H1 (cell line): ENCODE measurements around the gene CACNA1E. TPM values are rescaled to one million over a fixed set of nuclear protein-coding genes. Genes with fewer than 3 reads are reported as not detected.

Experiments used
- CTCF ChIA-PET: fragments of 300-600 bp; sonication (Branson Sonifier 250); formaldehyde crosslinking; loops from one replicate; lab custom pipeline; 2021; ENCODE audit not compliant: partially characterized antibody; lab: Charles Lee
- POLR2A ChIA-PET: fragments of 300-600 bp; sonication (Branson Sonifier 250); formaldehyde crosslinking; loops from one replicate; lab custom pipeline; 2021; ENCODE audit warnings: inconsistent platforms; ENCODE audit not compliant: partially characterized antibody; lab: Charles Lee
- DNase-seq, 2 experiments: peaks; one replicate each; pipeline versions ENCODE4 v3.0.0 to v3.0.0-alpha.2; 2010 to 2022; ENCODE audit warnings: low spot score in 2 of 2, low read depth in 1 of 2, mixed read lengths in 1 of 2
- FAIRE-seq: peaks from 2 replicates; lab custom pipeline; 2011; peaks lifted over from hg19 to GRCh38; lab: Jason Lieb, UNC
- H2AFZ ChIP-seq: 2 replicates; pipeline ENCODE4 v1.8.1; 2012; ENCODE audit warnings: low read length, inconsistent platforms
- H2AK5ac ChIP-seq: 2 replicates; pipeline ENCODE4 v1.6.1; 2013; ENCODE audit warnings: low read depth, low read length
- H2BK120ac ChIP-seq: replicated peaks from 2 replicates; pipeline ENCODE3; 2013; ENCODE audit warnings: low read depth, low read length, inconsistent platforms
- H2BK12ac ChIP-seq: 2 replicates; pipeline ENCODE4 v1.6.1; 2013; ENCODE audit warnings: low read depth, low read length
- H2BK15ac ChIP-seq: 2 replicates; pipeline ENCODE4 v1.6.1; 2013; ENCODE audit warnings: low read length
- H2BK20ac ChIP-seq: 2 replicates; pipeline ENCODE4 v1.6.1; 2013; ENCODE audit warnings: low read length
- H2BK5ac ChIP-seq: 2 replicates; pipeline ENCODE4 v1.6.1; 2013; ENCODE audit warnings: low read depth, low read length
- H3K14ac ChIP-seq: 2 replicates; pipeline ENCODE4 v1.6.1; 2013; ENCODE audit warnings: inconsistent platforms; ENCODE audit not compliant: insufficient read length
- H3K18ac ChIP-seq: 2 replicates; pipeline ENCODE4 v1.6.1; 2013; ENCODE audit warnings: low read length; ENCODE audit errors: extremely low read depth
- H3K23ac ChIP-seq: 2 replicates; pipeline ENCODE4 v1.6.1; 2013; ENCODE audit warnings: inconsistent platforms; ENCODE audit not compliant: insufficient read length
- H3K23me2 ChIP-seq: 2 replicates; pipeline ENCODE4 v1.6.1; 2013; ENCODE audit warnings: low read depth, low read length
- H3K27ac ChIP-seq: 2 replicates; pipeline ENCODE4 v1.6.1; 2011; ENCODE audit warnings: low read depth, low read length, inconsistent platforms
- H3K27me3 ChIP-seq, 4 experiments: replicated peaks in 1 of 4; 1 replicate in 1 of 4; 2 replicates in 3 of 4; pipeline versions ENCODE4 v1.6.1 to v1.8.1; 2011 to 2013; ENCODE audit warnings: low read length in 3 of 4, mild to moderate bottlenecking in 3 of 4, inconsistent platforms in 2 of 4, mixed read lengths in 2 of 4, moderate library complexity in 1 of 4; ENCODE audit not compliant: control insufficient read depth in 3 of 4, insufficient read depth in 3 of 4; ENCODE audit errors: extremely low read depth in 1 of 4
- H3K36me3 ChIP-seq, 4 experiments: 2 replicates each; pipeline versions ENCODE4 v1.6.1 to v1.8.1; 2011 to 2013; ENCODE audit warnings: mild to moderate bottlenecking in 4 of 4, low read length in 3 of 4, moderate library complexity in 2 of 4, control low read depth in 1 of 4, inconsistent platforms in 1 of 4; ENCODE audit not compliant: insufficient read depth in 4 of 4, control insufficient read depth in 2 of 4
- H3K4ac ChIP-seq: replicated peaks from 2 replicates; pipeline ENCODE3; 2013; ENCODE audit warnings: low read length, low read depth, mixed read lengths, inconsistent platforms; ENCODE audit not compliant: insufficient read length
- H3K4me1 ChIP-seq, 4 experiments: replicated peaks in 1 of 4; 1 replicate in 1 of 4; 2 replicates in 3 of 4; pipeline versions ENCODE4 v1.6.1 to v1.8.1; 2011 to 2013; ENCODE audit warnings: low read length in 3 of 4, inconsistent platforms in 2 of 4, mixed read lengths in 1 of 4; ENCODE audit not compliant: insufficient read depth in 4 of 4, control insufficient read depth in 3 of 4
- H3K4me2 ChIP-seq, 2 experiments: 2 replicates each; pipeline versions ENCODE4 v1.6.1 to v1.8.1; 2011 to 2013; ENCODE audit warnings: low read depth in 2 of 2, low read length in 2 of 2, control low read depth in 1 of 2, inconsistent platforms in 1 of 2, mild to moderate bottlenecking in 1 of 2; ENCODE audit not compliant: insufficient read depth in 1 of 2
- H3K4me3 ChIP-seq, 4 experiments: fragments of 200-600, 300-600 bp in 1 of 4; sonication (generic), shearing (Covaris generic), sonication (Bioruptor Twin) in 1 of 4; 2 replicates each; pipeline versions ENCODE4 v1.5.1 to v1.8.1; 2011 to 2016; ENCODE audit warnings: low read length in 4 of 4, low read depth in 3 of 4, control low read depth in 2 of 4, inconsistent platforms in 2 of 4, mild to moderate bottlenecking in 2 of 4, mixed read lengths in 1 of 4, moderate library complexity in 1 of 4; ENCODE audit not compliant: insufficient read depth in 2 of 4; ENCODE audit errors: extremely low read depth in 1 of 4
- H3K56ac ChIP-seq: replicated peaks from 2 replicates; pipeline ENCODE3; 2013; ENCODE audit warnings: low read depth, mild to moderate bottlenecking, mixed read lengths, low read length, inconsistent platforms; ENCODE audit not compliant: insufficient read length
- H3K79me1 ChIP-seq: 2 replicates; pipeline ENCODE4 v1.6.1; 2013; ENCODE audit warnings: low read depth, low read length, control low read depth
- H3K79me2 ChIP-seq, 2 experiments: 2 replicates each; pipeline versions ENCODE4 v1.6.1 to v1.8.1; 2012 to 2013; ENCODE audit warnings: low read length in 2 of 2, mild to moderate bottlenecking in 2 of 2, inconsistent platforms in 1 of 2; ENCODE audit not compliant: insufficient read depth in 2 of 2, control insufficient read depth in 1 of 2
- H3K9ac ChIP-seq, 4 experiments: replicated peaks in 1 of 4; 1 replicate in 1 of 4; 2 replicates in 3 of 4; pipeline versions ENCODE4 v1.6.1 to v1.8.1; 2011 to 2013; ENCODE audit warnings: low read depth in 3 of 4, low read length in 3 of 4, control low read depth in 2 of 4, mild to moderate bottlenecking in 2 of 4, moderate library complexity in 2 of 4, inconsistent platforms in 1 of 4; ENCODE audit errors: extremely low read depth in 1 of 4
- H3K9me3 ChIP-seq, 2 experiments: 2 replicates each; pipeline versions ENCODE4 v1.6.1 to v1.8.1; 2012 to 2013; ENCODE audit warnings: mild to moderate bottlenecking in 2 of 2, moderate library complexity in 2 of 2, control low read depth in 1 of 2, inconsistent platforms in 1 of 2, low read depth in 1 of 2, low read length in 1 of 2, mixed read lengths in 1 of 2; ENCODE audit not compliant: insufficient read depth in 2 of 2
- H4K20me1 ChIP-seq, 2 experiments: replicated peaks in 1 of 2; 2 replicates each; pipeline versions ENCODE3 to v1.8.1; 2011 to 2013; ENCODE audit warnings: inconsistent platforms in 2 of 2, low read length in 2 of 2, mild to moderate bottlenecking in 1 of 2; ENCODE audit not compliant: insufficient read depth in 2 of 2, control insufficient read depth in 1 of 2
- H4K5ac ChIP-seq: 2 replicates; pipeline ENCODE4 v1.6.1; 2013; ENCODE audit warnings: low read length, low read depth, mixed read lengths, inconsistent platforms; ENCODE audit not compliant: insufficient read length
- H4K8ac ChIP-seq: 2 replicates; pipeline ENCODE4 v1.8.0; 2013; ENCODE audit warnings: mild to moderate bottlenecking, moderate library complexity, low read length, inconsistent platforms; ENCODE audit not compliant: insufficient read depth; ENCODE audit errors: extremely low read depth
- H4K91ac ChIP-seq: replicated peaks from 2 replicates; pipeline ENCODE3; 2013; ENCODE audit warnings: low read length, mixed read lengths, inconsistent platforms; ENCODE audit not compliant: insufficient read length
- BRCA1 ChIP-seq: IDR thresholded peaks from 2 replicates; pipeline ENCODE4 v1.6.1; 2012; ENCODE audit warnings: low read depth, low read length, improper control_type of control experiment
- KDM4A ChIP-seq: IDR thresholded peaks from one replicate; pipeline ENCODE4 v1.7.1; 2012; ENCODE audit warnings: low read depth, mild to moderate bottlenecking, moderate library complexity, low read length, inconsistent platforms; ENCODE audit not compliant: severe bottlenecking
- KDM5A ChIP-seq: fragments of 200-600 bp; IDR thresholded peaks from 2 replicates; pipeline ENCODE4 v1.7.1; 2012; ENCODE audit warnings: mild to moderate bottlenecking, low read length, inconsistent platforms, mixed read lengths
- TCF12 ChIP-seq: IDR thresholded peaks from 2 replicates; pipeline ENCODE4 v1.6.1; 2011; ENCODE audit warnings: low read depth, mild to moderate bottlenecking, low read length
- ZNF274 ChIP-seq: IDR thresholded peaks from 2 replicates; pipeline ENCODE4 v1.7.0; 2012; ENCODE audit warnings: low read length, borderline replicate concordance; ENCODE audit errors: extremely low read depth
- WGBS, 2 experiments: shearing (Covaris generic) in 1 of 2; methylation state at CpG; one replicate each; pipeline versions ENCODE4 v1.1.6 to v1.1.7; 2013 to 2015; ENCODE audit warnings: low lambda C conversion rate in 2 of 2, mixed read lengths in 2 of 2, inconsistent platforms in 1 of 2, low coverage in 1 of 2, missing lambda C conversion rate in 1 of 2; ENCODE audit not compliant: insufficient replicate concordance in 2 of 2, insufficient coverage in 1 of 2, insufficient read length in 1 of 2; ENCODE audit errors: extremely low coverage in 1 of 2, missing lambda C conversion rate in 1 of 2; 5-methylcytosine and 5-hydroxymethylcytosine counted together
- polyA plus RNA-seq, 7 experiments: library from polyadenylated mRNA; depleted of rRNA in 3 of 7; stranded (reverse) in 5 of 7; unstranded in 2 of 7; fragments of >200 nt in 5 of 7; fragments of 200-250 nt in 2 of 7; gene quantifications; 1 replicate in 5 of 7; 2 replicates in 1 of 7; 4 replicates in 1 of 7; pipeline versions ENCODE4 v1.2.1 to v1.2.3, GENCODE V29; 2011 to 2013; ENCODE audit warnings: missing spikeins in 2 of 7, mixed read lengths in 2 of 7
- total RNA-seq: library from RNA; stranded (reverse); fragmentation: NEBNext Ultra II Directional; extraction: Animal tissue kit (Norgen Biotek cat#: 25700); gene quantifications from 2 replicates; pipeline ENCODE4 v1.2.1, GENCODE V29; 2021
- TF ChIP-seq, protein P1 (sequence below): IDR thresholded peaks from 2 replicates; pipeline ENCODE4 v1.6.1; 2011; ENCODE audit warnings: low read length, improper control_type of control experiment

Gene CACNA1E
- total and polyA plus RNA-seq, 2 of the 8 experiments (the other 6 are each of a cell fraction or from before 2014, with no cell fraction given) = 0.98 to 1.3 TPM

DNA sequence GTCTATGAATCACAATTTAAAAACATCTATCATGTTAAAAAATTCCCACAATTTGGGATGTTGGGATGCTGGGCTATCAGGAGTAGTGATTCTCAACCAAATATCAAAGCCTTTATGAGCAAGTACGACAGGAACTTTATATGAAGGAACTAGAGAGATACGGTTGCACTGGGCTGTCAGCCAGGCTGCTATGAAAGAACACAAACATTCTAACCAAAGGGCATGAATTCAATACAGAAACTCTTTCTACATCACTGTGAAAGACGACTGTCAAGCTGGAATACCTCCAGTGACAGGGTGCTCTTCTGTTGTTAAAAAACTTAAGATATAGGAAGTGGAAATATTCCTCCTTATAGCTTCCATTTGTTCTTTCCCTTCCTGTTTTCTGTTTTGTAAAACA is 9.8 kb downstream of the CACNA1E start:
- FAIRE-seq (no peak), DNase-seq (no peak)
- H4K20me1 ChIP-seq = no peaks in the 10 kb centered on the region
- no peaks in the 10 kb centered on the region for H3K79me1 ChIP-seq
- H2BK5ac ChIP-seq = no peak overlapping the region
- no peak overlapping the region for H3K56ac ChIP-seq
- no peaks in the 10 kb centered on the region for H3K9me3 ChIP-seq
- H2BK20ac ChIP-seq = no peak overlapping the region
- no peaks in the 10 kb centered on the region for H3K4me1 ChIP-seq
- H2BK12ac ChIP-seq = no peak overlapping the region
- no peak overlapping the region for H3K14ac ChIP-seq
- H3K27ac ChIP-seq = no peak overlapping the region
- H3K27me3 ChIP-seq = no peaks in the 10 kb centered on the region; a peak in 2 of 7 replicates
- no peak overlapping the region for H3K4me3 ChIP-seq
- ChIA-PET POLR2A (no interaction called here), CTCF (interaction anchor here (0.6 to 4.8 kb wide), 5 partner anchors 11 to 579 kb away, joined by 3 to 32 read pairs (median 4); no protein-coding TSS in a partner anchor)
- H3K23me2 ChIP-seq = no peaks in the 10 kb centered on the region
- no peak overlapping the region for H4K8ac ChIP-seq
- no peak overlapping the region for H2BK120ac ChIP-seq
- H3K18ac ChIP-seq = no peak overlapping the region
- no peaks in the 10 kb centered on the region for H3K36me3 ChIP-seq
- H3K4ac ChIP-seq = no peak overlapping the region
- no peak overlapping the region for H2BK15ac ChIP-seq
- H4K5ac ChIP-seq = no peak overlapping the region
- no peak overlapping the region for H2AK5ac ChIP-seq
- H4K91ac ChIP-seq = no peak overlapping the region
- WGBS, 2 experiments = 92% methylated on average over 3 of the region's 3 CpGs; no CpG with 5 or more reads in 1 of the 2 experiments
- no peak overlapping the region for H2AFZ ChIP-seq
- no peak overlapping the region for H3K4me2 ChIP-seq
- H3K9ac ChIP-seq = no peak overlapping the region
- no peak overlapping the region for H3K23ac ChIP-seq
- H3K79me2 ChIP-seq = no peaks in the 10 kb centered on the region
- no peak for TF ChIP-seq KDM5A
- TF ChIP-seq ZNF274 = no peak
- TF ChIP-seq BRCA1 = no peak
- no peak for TF ChIP-seq KDM4A
- TF ChIP-seq, protein P1, sequence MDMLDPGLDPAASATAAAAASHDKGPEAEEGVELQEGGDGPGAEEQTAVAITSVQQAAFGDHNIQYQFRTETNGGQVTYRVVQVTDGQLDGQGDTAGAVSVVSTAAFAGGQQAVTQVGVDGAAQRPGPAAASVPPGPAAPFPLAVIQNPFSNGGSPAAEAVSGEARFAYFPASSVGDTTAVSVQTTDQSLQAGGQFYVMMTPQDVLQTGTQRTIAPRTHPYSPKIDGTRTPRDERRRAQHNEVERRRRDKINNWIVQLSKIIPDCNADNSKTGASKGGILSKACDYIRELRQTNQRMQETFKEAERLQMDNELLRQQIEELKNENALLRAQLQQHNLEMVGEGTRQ = no peak
- TF ChIP-seq TCF12 = no peak
